GM19238 (cell line): ENCODE data around the gene HIRA.
"Not testable (repeated sequence)": the region's sequence is repeated elsewhere in the genome, so short reads cannot be mapped to it uniquely, and the experiment has no call there.

Source experiments
- DNase-seq: peaks from one replicate; pipeline ENCODE4 v3.0.0; 2011; ENCODE audit warnings: low spot score; ENCODE audit not compliant: insufficient read length

Gene HIRA

DNA sequence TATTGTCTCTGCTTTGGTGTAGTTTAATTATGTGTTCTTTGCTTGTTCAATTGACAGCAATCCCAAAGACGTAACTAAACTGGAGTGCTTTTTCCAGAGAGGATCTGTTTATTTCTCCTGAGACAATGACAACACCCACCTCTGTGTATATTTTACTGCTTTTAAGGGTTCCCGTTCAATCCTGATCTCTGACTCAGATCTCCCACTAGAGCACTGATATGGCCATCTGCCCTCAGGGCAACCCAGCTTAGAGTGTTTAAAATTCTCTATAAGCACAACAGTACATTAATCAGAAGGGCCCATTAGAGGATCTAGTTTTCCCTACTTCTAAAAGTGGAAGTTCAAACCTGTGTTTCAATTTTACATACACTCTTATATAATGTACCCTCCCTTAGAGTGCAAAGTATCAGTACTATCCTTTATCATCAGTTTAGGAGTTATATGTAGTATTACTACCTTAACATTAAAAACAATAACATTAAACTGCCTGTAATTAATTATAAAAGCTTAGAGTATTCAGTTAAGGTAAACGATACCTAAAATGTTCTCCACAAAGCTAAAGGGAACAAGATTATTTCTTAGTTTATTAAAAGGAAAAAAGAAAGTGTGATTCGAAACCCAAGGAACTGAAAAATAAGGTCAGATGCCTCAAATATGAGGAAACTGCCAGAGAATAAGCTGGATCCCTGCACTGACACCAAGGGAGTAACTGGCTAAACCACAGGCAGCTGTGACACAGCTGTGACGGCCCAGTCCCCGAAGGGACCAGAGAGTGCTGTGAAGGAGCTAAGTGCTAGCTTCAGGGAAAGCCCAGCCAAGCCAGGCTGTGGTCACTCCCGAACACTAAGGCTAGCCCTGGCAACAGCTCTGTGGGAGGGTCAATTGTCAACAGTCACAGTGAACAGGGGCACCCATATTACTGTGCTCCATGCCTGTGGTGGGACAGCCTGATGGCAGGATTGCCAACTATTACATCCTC, 32.2 kb upstream of the HIRA start:
- no peak for DNase-seq

- DNase-seq = no peak
Observed at GRCh38 chr22:19463008-19463407, 31.5 kb upstream of the HIRA start.

DNA sequence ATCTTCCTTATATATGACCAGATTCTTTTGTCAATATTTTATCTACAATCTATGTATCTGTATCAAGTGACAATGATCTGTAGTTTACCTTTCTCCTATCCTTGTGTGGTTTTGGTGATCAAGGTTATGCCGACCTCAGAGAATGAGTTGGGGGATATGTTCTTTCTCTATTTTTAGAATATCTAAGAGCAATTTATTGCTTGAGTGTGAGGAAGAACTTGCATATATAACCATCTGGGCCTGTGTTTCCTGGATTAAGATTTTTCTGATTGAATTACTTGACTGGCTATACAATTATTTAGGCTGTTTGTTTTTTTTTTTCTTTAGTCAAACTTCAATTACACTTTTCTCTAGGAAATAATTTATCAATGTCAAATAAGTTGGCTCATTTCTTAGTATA, 30.0 kb upstream of the HIRA start:
- DNase-seq = no peak

- no peak for DNase-seq
Observed at GRCh38 chr22:19460036-19460435, 28.5 kb upstream of the HIRA start.

GRCh38 chr22:19457828-19458428, 26.4 kb upstream of the HIRA start:
- no peak for DNase-seq

- DNase-seq = no peak
Observed at GRCh38 chr22:19456541-19456940, 25.0 kb upstream of the HIRA start.

DNA sequence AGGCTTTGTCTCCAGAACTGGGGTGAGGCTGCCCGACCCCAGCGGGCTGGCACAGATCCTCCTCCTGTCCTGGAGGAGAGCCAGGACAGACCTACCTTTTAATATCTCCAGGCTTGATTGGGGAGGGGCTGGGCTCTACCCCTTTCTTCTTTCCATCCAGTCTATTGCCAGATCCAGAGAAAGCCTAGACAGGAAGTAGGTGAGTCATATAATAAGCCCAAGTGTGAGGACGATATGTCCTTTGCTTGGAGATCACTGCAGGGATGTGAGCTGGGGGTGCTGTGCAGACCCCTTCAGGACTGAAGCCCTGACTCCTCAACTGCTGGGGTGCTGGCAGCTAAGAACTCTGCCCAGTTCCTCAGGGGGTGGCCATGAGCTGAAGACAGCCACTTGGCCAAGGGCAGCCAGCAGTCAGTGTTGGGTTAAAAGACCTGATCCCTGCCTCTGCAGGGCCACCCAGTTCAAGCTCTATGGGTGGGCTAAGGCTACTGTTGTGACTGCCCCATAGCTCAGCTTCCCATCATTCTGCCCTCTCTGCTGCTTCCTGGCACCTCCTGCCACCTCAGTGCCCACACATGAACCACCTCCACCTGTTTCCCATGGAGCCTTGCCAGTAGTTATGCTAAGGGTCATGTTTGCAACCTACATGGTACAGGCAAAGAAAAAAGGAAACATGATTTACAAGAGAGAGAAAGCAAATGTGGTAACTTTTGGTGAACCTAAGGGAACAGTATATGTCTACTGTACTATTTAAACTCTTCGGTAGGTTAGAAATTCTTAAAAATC, 24.2 kb upstream of the HIRA start:
- DNase-seq = no peak

GRCh38 chr22:19455033-19455432, 23.5 kb upstream of the HIRA start:
- DNase-seq = no peak

- no peak for DNase-seq
Observed at GRCh38 chr22:19454156-19454555, 22.6 kb upstream of the HIRA start.

GRCh38 chr22:19453718-19454117, 22.2 kb upstream of the HIRA start:
- DNase-seq = no peak

GRCh38 chr22:19451570-19451969, 20.0 kb upstream of the HIRA start:
- DNase-seq = no peak

- DNase-seq = no peak
Observed at GRCh38 chr22:19450363-19451175, 19.0 kb upstream of the HIRA start.

GRCh38 chr22:19449422-19449767, 17.9 kb upstream of the HIRA start:
- DNase-seq = no peak

- DNase-seq = no peak
Observed at GRCh38 chr22:19448739-19449421, 17.3 kb upstream of the HIRA start.

- peak; percentile 84 for DNase-seq
Observed at GRCh38 chr22:19448076-19448607, 16.6 kb upstream of the HIRA start.

DNA sequence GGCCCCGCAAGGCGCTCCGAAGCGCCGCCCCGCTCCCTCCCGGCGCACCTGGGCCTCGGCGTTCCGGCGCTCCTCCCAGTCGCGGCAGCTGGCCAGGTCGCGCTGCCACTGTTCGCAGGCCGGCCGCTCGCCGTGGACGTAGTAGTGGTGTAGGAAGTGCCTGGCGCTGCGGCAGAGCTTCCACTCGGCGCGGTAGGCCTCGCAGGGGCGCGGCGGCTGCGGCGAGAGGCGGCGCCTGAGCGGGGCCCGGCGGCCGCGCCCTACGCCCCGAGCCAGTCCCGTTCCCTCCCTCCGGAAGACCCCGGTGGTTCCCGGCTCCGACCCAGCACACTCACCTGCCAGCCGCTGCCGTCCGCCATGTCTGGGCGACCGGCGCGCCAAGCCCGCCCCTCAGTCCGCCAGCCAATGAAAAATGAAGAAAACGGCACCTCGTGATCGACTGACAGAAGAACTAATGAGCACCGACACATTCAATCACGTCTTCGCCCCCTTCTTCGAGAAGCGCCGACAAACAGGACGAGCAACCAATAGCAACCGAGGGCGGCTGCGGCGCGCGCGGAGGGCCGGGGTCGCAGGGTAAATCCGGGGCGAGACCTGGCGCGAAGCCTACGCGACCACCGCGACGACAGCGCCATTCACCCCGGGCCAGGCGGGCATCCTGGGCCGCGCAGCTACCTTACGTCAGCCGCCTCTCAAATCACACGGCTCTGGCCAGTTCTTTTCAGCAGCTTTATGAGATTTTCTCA, 16.0 kb upstream of the HIRA start, which contains the start of gene C22orf39:
Gene C22orf39, minus strand, starts transcription at position 382 of the 746 bp plus-strand sequence. Its CDS starts 23 bp downstream, at position 359.
- DNase-seq = peak; percentile 95

GRCh38 chr22:19446603-19447329, 15.2 kb upstream of the HIRA start:
- no peak for DNase-seq

GRCh38 chr22:19445279-19445982, 13.9 kb upstream of the HIRA start:
- DNase-seq = not testable (repeated sequence)
